ENCODE results near the gene ST3GAL5.

ST3GAL5 gene

GRCh38 chr2:85847051-85847588 lies 41.7 kb downstream of the ST3GAL5 start:
- Histone ChIP-seq H3K36me3 (ENCODE audit: insufficient read depth, low read length) (no peaks in the 10 kb centered on the region), H3K4me3 (no peak overlapping the region), H3K9me3 (ENCODE audit: low read depth, low read length) (no peaks in the 10 kb centered on the region), H3K27ac (no peak overlapping the region), H3K9ac (ENCODE audit: insufficient read length) (no peak overlapping the region)
- TF ChIP-seq FOXP2 (optimal IDR thresholded peaks at IDR 0.05; ENCODE audit: control extremely low read depth, extremely low read length, insufficient read depth) (no peak), EZH2 (IDR thresholded peaks at IDR 0.05) (no peak)
- DNase-seq (ENCODE audit: low read depth, low spot score): no peak

GRCh38 chr2:85846411-85846810 lies 42.4 kb downstream of the ST3GAL5 start:
- H3K9ac ChIP-seq (ENCODE audit: insufficient read length): no peak overlapping the region
- TF ChIP-seq FOXP2 (optimal IDR thresholded peaks at IDR 0.05; ENCODE audit: control extremely low read depth, extremely low read length, insufficient read depth): no peak
- TF ChIP-seq EZH2 (IDR thresholded peaks at IDR 0.05): no peak
- TF ChIP-seq POLR2AphosphoS5 (IDR thresholded peaks at IDR 0.05; ENCODE audit: borderline replicate concordance, low read depth, low read length): no peak
- no peaks in the 10 kb centered on the region for H3K9me3 ChIP-seq (ENCODE audit: low read depth, low read length)
- H3K27ac ChIP-seq: no peak overlapping the region
- no peaks in the 10 kb centered on the region for H3K36me3 ChIP-seq (ENCODE audit: insufficient read depth, low read length)
- no peak for DNase-seq (ENCODE audit: low read depth, low spot score)
- no peak overlapping the region for H3K4me3 ChIP-seq

GRCh38 chr2:85844486-85844885 lies 44.3 kb downstream of the ST3GAL5 start:
- Histone ChIP-seq H3K27ac (no peak overlapping the region), H3K9me3 (ENCODE audit: low read depth, low read length) (no peaks in the 10 kb centered on the region), H3K9ac (ENCODE audit: insufficient read length) (no peak overlapping the region), H3K4me3 (no peak overlapping the region), H3K36me3 (ENCODE audit: insufficient read depth, low read length) (no peaks in the 10 kb centered on the region)
- no peak for TF ChIP-seq EZH2 (IDR thresholded peaks at IDR 0.05)
- TF ChIP-seq FOXP2 (optimal IDR thresholded peaks at IDR 0.05; ENCODE audit: control extremely low read depth, extremely low read length, insufficient read depth): no peak
- DNase-seq (ENCODE audit: low read depth, low spot score): no peak

- Histone ChIP-seq H3K9me3 (ENCODE audit: low read depth, low read length) (no peaks in the 10 kb centered on the region), H3K9ac (ENCODE audit: insufficient read length) (no peak overlapping the region), H3K4me3 (no peak overlapping the region), H3K36me3 (ENCODE audit: insufficient read depth, low read length) (no peaks in the 10 kb centered on the region), H3K27ac (no peak overlapping the region)
- no peak for TF ChIP-seq POLR2AphosphoS5 (IDR thresholded peaks at IDR 0.05; ENCODE audit: borderline replicate concordance, low read depth, low read length)
- TF ChIP-seq EZH2 (IDR thresholded peaks at IDR 0.05): no peak
- TF ChIP-seq FOXP2 (optimal IDR thresholded peaks at IDR 0.05; ENCODE audit: control extremely low read depth, extremely low read length, insufficient read depth): no peak
- DNase-seq (ENCODE audit: low read depth, low spot score): no peak
Observed at GRCh38 chr2:85843543-85843942, 45.2 kb downstream of the ST3GAL5 start.

GRCh38 chr2:85840091-85840490 lies 48.7 kb downstream of the ST3GAL5 start:
- DNase-seq (ENCODE audit: low read depth, low spot score): no peak

GRCh38 chr2:85839461-85839860 lies 49.3 kb downstream of the ST3GAL5 start:
- H3K9me3 ChIP-seq (ENCODE audit: low read depth, low read length): no peaks in the 10 kb centered on the region

More at GRCh38 chr2:85840091-85840490, 48.7 kb downstream of the ST3GAL5 start:
- H3K9ac ChIP-seq (ENCODE audit: insufficient read length): no peak overlapping the region
- H3K27ac ChIP-seq: no peak overlapping the region
- TF ChIP-seq EZH2 (IDR thresholded peaks at IDR 0.05) (no peak), FOXP2 (optimal IDR thresholded peaks at IDR 0.05; ENCODE audit: control extremely low read depth, extremely low read length, insufficient read depth) (no peak), POLR2AphosphoS5 (IDR thresholded peaks at IDR 0.05; ENCODE audit: borderline replicate concordance, low read depth, low read length) (no peak)
- H3K9me3 ChIP-seq (ENCODE audit: low read depth, low read length): no peaks in the 10 kb centered on the region
- no peak overlapping the region for H3K4me3 ChIP-seq
- H3K36me3 ChIP-seq (ENCODE audit: insufficient read depth, low read length): no peaks in the 10 kb centered on the region

GRCh38 chr2:85838641-85839040 lies 50.1 kb downstream of the ST3GAL5 start:
- Histone ChIP-seq H3K36me3 (ENCODE audit: insufficient read depth, low read length) (no peaks in the 10 kb centered on the region), H3K9ac (ENCODE audit: insufficient read length) (no peak overlapping the region), H3K27ac (no peak overlapping the region)

More at GRCh38 chr2:85839461-85839860, 49.3 kb downstream of the ST3GAL5 start:
- Histone ChIP-seq H3K4me3 (no peak overlapping the region), H3K9ac (ENCODE audit: insufficient read length) (no peak overlapping the region), H3K27ac (no peak overlapping the region), H3K36me3 (ENCODE audit: insufficient read depth, low read length) (no peaks in the 10 kb centered on the region)
- no peak for TF ChIP-seq EZH2 (IDR thresholded peaks at IDR 0.05)
- no peak for TF ChIP-seq FOXP2 (optimal IDR thresholded peaks at IDR 0.05; ENCODE audit: control extremely low read depth, extremely low read length, insufficient read depth)
- no peak for TF ChIP-seq POLR2AphosphoS5 (IDR thresholded peaks at IDR 0.05; ENCODE audit: borderline replicate concordance, low read depth, low read length)
- no peak for DNase-seq (ENCODE audit: low read depth, low spot score)

GRCh38 chr2:85838181-85838580 lies 50.6 kb downstream of the ST3GAL5 start:
- TF ChIP-seq FOXP2 (optimal IDR thresholded peaks at IDR 0.05; ENCODE audit: control extremely low read depth, extremely low read length, insufficient read depth): no peak
- no peak for TF ChIP-seq POLR2AphosphoS5 (IDR thresholded peaks at IDR 0.05; ENCODE audit: borderline replicate concordance, low read depth, low read length)
- TF ChIP-seq EZH2 (IDR thresholded peaks at IDR 0.05): no peak
- DNase-seq (ENCODE audit: low read depth, low spot score): no peak
- H3K27ac ChIP-seq: no peak overlapping the region
- no peak overlapping the region for H3K9ac ChIP-seq (ENCODE audit: insufficient read length)
- H3K36me3 ChIP-seq (ENCODE audit: insufficient read depth, low read length): no peaks in the 10 kb centered on the region
- no peaks in the 10 kb centered on the region for H3K9me3 ChIP-seq (ENCODE audit: low read depth, low read length)
- no peak overlapping the region for H3K4me3 ChIP-seq

More at GRCh38 chr2:85838641-85839040, 50.1 kb downstream of the ST3GAL5 start:
- TF ChIP-seq POLR2AphosphoS5 (IDR thresholded peaks at IDR 0.05; ENCODE audit: borderline replicate concordance, low read depth, low read length): no peak
- no peak for TF ChIP-seq FOXP2 (optimal IDR thresholded peaks at IDR 0.05; ENCODE audit: control extremely low read depth, extremely low read length, insufficient read depth)
- TF ChIP-seq EZH2 (IDR thresholded peaks at IDR 0.05): no peak
- Histone ChIP-seq H3K9me3 (ENCODE audit: low read depth, low read length) (no peaks in the 10 kb centered on the region), H3K4me3 (no peak overlapping the region)
- no peak for DNase-seq (ENCODE audit: low read depth, low spot score)

GRCh38 chr2:85834466-85834865 lies 54.3 kb downstream of the ST3GAL5 start:
- H3K4me3 ChIP-seq: no peak overlapping the region
- no peak overlapping the region for H3K27ac ChIP-seq
- H3K36me3 ChIP-seq (ENCODE audit: insufficient read depth, low read length): no peaks in the 10 kb centered on the region
- no peak for DNase-seq (ENCODE audit: low read depth, low spot score)
- H3K9ac ChIP-seq (ENCODE audit: insufficient read length): no peak overlapping the region
- no peaks in the 10 kb centered on the region for H3K9me3 ChIP-seq (ENCODE audit: low read depth, low read length)
- TF ChIP-seq EZH2 (IDR thresholded peaks at IDR 0.05) (no peak), FOXP2 (optimal IDR thresholded peaks at IDR 0.05; ENCODE audit: control extremely low read depth, extremely low read length, insufficient read depth) (no peak), POLR2AphosphoS5 (IDR thresholded peaks at IDR 0.05; ENCODE audit: borderline replicate concordance, low read depth, low read length) (no peak)

All from SK-N-MC (cell line).